HepG2 (cell line): ENCODE measurements around the gene E2F1. TPM values are rescaled to one million over a fixed set of nuclear protein-coding genes. Genes with fewer than 3 reads are reported as not detected.

Experiments
- E2F1 ChIP-seq: sonication (generic); formaldehyde crosslinking; IDR thresholded peaks from 2 replicates; pipeline ENCODE4 v1.5.0; 2020; ENCODE audit warnings: missing genetic modification reagents
- FOXO1 ChIP-seq: sonication (generic); formaldehyde crosslinking; IDR thresholded peaks from 2 replicates; pipeline ENCODE4 v1.4.0; 2020; ENCODE audit warnings: missing genetic modification reagents
- HINFP ChIP-seq: sonication (generic); formaldehyde crosslinking; IDR thresholded peaks from 2 replicates; pipeline ENCODE4 v1.4.0; 2020; ENCODE audit warnings: low read depth, mild to moderate bottlenecking, missing genetic modification reagents
- KIAA2018 ChIP-seq: sonication (generic); formaldehyde crosslinking; IDR thresholded peaks from 2 replicates; pipeline ENCODE4 v1.5.0; 2020; ENCODE audit warnings: mild to moderate bottlenecking, missing genetic modification reagents, borderline replicate concordance
- KLF13 ChIP-seq: sonication (generic); formaldehyde crosslinking; IDR thresholded peaks from 2 replicates; pipeline ENCODE4 v1.4.0; 2020; ENCODE audit warnings: mild to moderate bottlenecking, missing genetic modification reagents
- MEF2D ChIP-seq: sonication (generic); formaldehyde crosslinking; IDR thresholded peaks from 2 replicates; pipeline ENCODE4 v1.5.1; 2020; ENCODE audit warnings: mild to moderate bottlenecking, missing genetic modification reagents
- MEIS2 ChIP-seq: sonication (generic); formaldehyde crosslinking; IDR thresholded peaks from 2 replicates; pipeline ENCODE4 v1.9.0; 2021; ENCODE audit warnings: mild to moderate bottlenecking, missing genetic modification reagents
- MLX ChIP-seq: IDR thresholded peaks from 2 replicates; pipeline ENCODE4 v1.6.1; 2016
- RAD21 ChIP-seq: fragments of 450-650 bp; formaldehyde crosslinking; IDR thresholded peaks from 2 replicates; pipeline ENCODE4 v1.5.0; 2020; ENCODE audit warnings: mild to moderate bottlenecking
- RBFOX2 ChIP-seq: fragments of 200-400 bp; formaldehyde crosslinking; IDR thresholded peaks from 2 replicates; pipeline ENCODE4 v1.6.1; 2017; ENCODE audit warnings: low read depth, mild to moderate bottlenecking, low read length
- SMC3 ChIP-seq: IDR thresholded peaks from 2 replicates; pipeline ENCODE4 v1.6.1; 2011; ENCODE audit warnings: low read length, improper control_type of control experiment
- SP5 ChIP-seq: IDR thresholded peaks from 2 replicates; pipeline ENCODE4 v1.6.1; 2016; ENCODE audit warnings: low read depth, borderline replicate concordance
- ZNF274 ChIP-seq: sonication (generic); formaldehyde crosslinking; IDR thresholded peaks from 2 replicates; pipeline ENCODE4 v1.5.1; 2020; ENCODE audit warnings: mild to moderate bottlenecking, missing genetic modification reagents
- ZNF350 ChIP-seq: sonication (generic); formaldehyde crosslinking; IDR thresholded peaks from 2 replicates; pipeline ENCODE4 v1.4.0; 2020; ENCODE audit warnings: mild to moderate bottlenecking, low read depth, missing genetic modification reagents, borderline replicate concordance
- ZNF510 ChIP-seq: sonication (generic); formaldehyde crosslinking; IDR thresholded peaks from 2 replicates; pipeline ENCODE4 v1.4.0; 2020; ENCODE audit warnings: low read depth, mild to moderate bottlenecking, missing genetic modification reagents
- ZNF761 ChIP-seq: sonication (generic); formaldehyde crosslinking; conservative IDR thresholded peaks from 2 replicates; pipeline ENCODE4 v1.4.0; 2020; ENCODE audit warnings: mild to moderate bottlenecking, missing genetic modification reagents
- ZNF788 ChIP-seq: sonication (generic); formaldehyde crosslinking; IDR thresholded peaks from 2 replicates; pipeline ENCODE4 v1.5.0; 2020; ENCODE audit warnings: mild to moderate bottlenecking, missing genetic modification reagents, borderline replicate concordance
- ZSCAN29 ChIP-seq: sonication (generic); formaldehyde crosslinking; conservative IDR thresholded peaks from 2 replicates; pipeline ENCODE4 v1.4.0; 2020; ENCODE audit warnings: mild to moderate bottlenecking, missing genetic modification reagents
- polyA plus RNA-seq, 8 experiments: library from polyadenylated mRNA; depleted of rRNA in 3 of 8; stranded (reverse) in 7 of 8; unstranded in 1 of 8; fragments of >200 nt; fragmentation: Illumina TruSeq in 4 of 8; extraction: Trizol in 4 of 8; gene quantifications; 2 replicates each; pipeline versions ENCODE4 v1.2.1 to v1.2.3, GENCODE V29; 2011 to 2016; ENCODE audit warnings: low read depth in 4 of 8, missing spikeins in 1 of 8, mixed read lengths in 1 of 8; ENCODE audit not compliant: insufficient read depth in 1 of 8
- total RNA-seq, 5 experiments: library from RNA; depleted of rRNA; stranded (reverse); fragments of >200 nt; fragmentation: Illumina TruSeq; extraction: Trizol; gene quantifications; 2 replicates each; pipeline ENCODE4 v1.2.3, GENCODE V29; 2016; ENCODE audit warnings: low read depth in 1 of 5

Gene E2F1
- total and polyA plus RNA-seq, 2 of the 13 experiments (the other 11 are each of a cell fraction or from before 2014, with no cell fraction given), result 25.5 to 39.4 TPM

GRCh38 chr20:33688938-33689424 lies 2.8 kb upstream of the E2F1 start (continued):
- TF ChIP-seq ZNF510 (CRISPR knock-in tag), result no peak
- no peak for TF ChIP-seq SMC3
- no peak for TF ChIP-seq ZSCAN29
- no peak; the same call in 1 of the 2 replicates for TF ChIP-seq MLX (CRISPR knock-in tag)
- TF ChIP-seq KIAA2018 (CRISPR knock-in tag), result no peak
- no peak for TF ChIP-seq RAD21 (CRISPR knock-in tag)
- no peak for TF ChIP-seq RBFOX2
- TF ChIP-seq FOXO1 (CRISPR knock-in tag), result peak; percentile 95
- no peak for TF ChIP-seq ZNF761 (CRISPR knock-in tag)
- no peak for TF ChIP-seq E2F1 (CRISPR knock-in tag)
- TF ChIP-seq SP5 (CRISPR knock-in tag), result no peak
- no peak for TF ChIP-seq KLF13 (CRISPR knock-in tag)
- TF ChIP-seq ZNF274 (CRISPR knock-in tag), result no peak
- TF ChIP-seq MEIS2, result no peak; the same call in 1 of the 2 replicates
- no peak for TF ChIP-seq HINFP (CRISPR knock-in tag)
- TF ChIP-seq ZNF788 (CRISPR knock-in tag), result peak; percentile 55; the same call in 1 of the 2 replicates
- TF ChIP-seq MEF2D, result no peak; the same call in 1 of the 2 replicates
- TF ChIP-seq ZNF350 (CRISPR knock-in tag), result no peak; the same call in 1 of the 2 replicates
